Neuronal stem cell (in vitro differentiated cells): Measurements from ENCODE around the gene GAMT.

Source experiments
- DNase-seq: peaks from one replicate; pipeline ENCODE4 v3.0.0-alpha.2; 2013; ENCODE audit warnings: low spot score
- H2AFZ ChIP-seq: one replicate; pipeline ENCODE4 v1.6.1; 2013; ENCODE audit warnings: mild to moderate bottlenecking, low read length, inconsistent platforms
- H2AK5ac ChIP-seq: 2 replicates; pipeline ENCODE4 v1.6.1; 2013; ENCODE audit warnings: low read depth, mild to moderate bottlenecking, inconsistent platforms, low read length, moderate library complexity, mixed read lengths
- H2BK120ac ChIP-seq: 2 replicates; pipeline ENCODE4 v1.6.1; 2013; ENCODE audit warnings: low read depth, mild to moderate bottlenecking, inconsistent platforms, low read length, moderate library complexity, mixed read lengths
- H2BK12ac ChIP-seq: one replicate; pipeline ENCODE4 v1.6.1; 2013; ENCODE audit warnings: low read length, inconsistent platforms
- H2BK15ac ChIP-seq: 2 replicates; pipeline ENCODE4 v1.6.1; 2013; ENCODE audit warnings: mild to moderate bottlenecking, low read length, inconsistent platforms, mixed read lengths
- H2BK5ac ChIP-seq: one replicate; pipeline ENCODE4 v1.6.1; 2013; ENCODE audit warnings: inconsistent platforms, mild to moderate bottlenecking, low read length, moderate library complexity
- H3K14ac ChIP-seq: one replicate; pipeline ENCODE4 v1.6.1; 2013; ENCODE audit warnings: low read length, inconsistent platforms
- H3K18ac ChIP-seq: 2 replicates; pipeline ENCODE4 v1.6.1; 2013; ENCODE audit warnings: low read length, inconsistent platforms
- H3K23ac ChIP-seq: 2 replicates; pipeline ENCODE4 v1.6.1; 2013; ENCODE audit warnings: low read depth, mild to moderate bottlenecking, mixed read lengths, low read length, inconsistent platforms; ENCODE audit not compliant: poor library complexity
- H3K27ac ChIP-seq: replicated peaks from 3 replicates; pipeline ENCODE4 v1.5.1; 2013; ENCODE audit warnings: low read length, inconsistent platforms
- H3K27me3 ChIP-seq, 3 experiments: 2 replicates each; pipeline ENCODE4 v1.6.1; 2013; ENCODE audit warnings: low read length in 3 of 3, mild to moderate bottlenecking in 2 of 3, inconsistent platforms in 1 of 3, low read depth in 1 of 3, mixed read lengths in 1 of 3, moderate library complexity in 1 of 3; ENCODE audit not compliant: control insufficient read depth in 3 of 3, insufficient read depth in 3 of 3
- H3K36me3 ChIP-seq, 2 donors: replicated peaks in 1 of 2; 2 replicates each; pipeline ENCODE4 v1.6.1; 2013; ENCODE audit warnings: low read length in 2 of 2; ENCODE audit not compliant: control insufficient read depth in 2 of 2, insufficient read depth in 2 of 2
- H3K4ac ChIP-seq: 2 replicates; pipeline ENCODE4 v1.6.1; 2013; ENCODE audit warnings: inconsistent platforms, mild to moderate bottlenecking, low read length, moderate library complexity
- H3K4me1 ChIP-seq, 2 donors: 1 replicate in 1 of 2; 2 replicates in 1 of 2; pipeline ENCODE4 v1.6.1; 2013; ENCODE audit warnings: low read length in 2 of 2, low read depth in 1 of 2; ENCODE audit not compliant: control insufficient read depth in 2 of 2, insufficient read depth in 1 of 2
- H3K4me2 ChIP-seq: one replicate; pipeline ENCODE4 v1.6.1; 2013; ENCODE audit warnings: mild to moderate bottlenecking, low read length, inconsistent platforms; ENCODE audit not compliant: insufficient read depth, poor library complexity, severe bottlenecking
- H3K4me3 ChIP-seq, 2 donors: 2 replicates each; pipeline ENCODE4 v1.5.1; 2013; ENCODE audit warnings: low read length in 2 of 2, mild to moderate bottlenecking in 2 of 2, inconsistent platforms in 1 of 2, moderate library complexity in 1 of 2
- H3K79me1 ChIP-seq: one replicate; pipeline ENCODE4 v1.6.1; 2013; ENCODE audit warnings: low read depth, mild to moderate bottlenecking, inconsistent platforms, low read length, moderate library complexity
- H3K9ac ChIP-seq: one replicate; pipeline ENCODE4 v1.6.1; 2013; ENCODE audit warnings: mild to moderate bottlenecking, low read depth, low read length, inconsistent platforms; ENCODE audit not compliant: poor library complexity
- H3K9me3 ChIP-seq, 2 donors: replicated peaks in 1 of 2; 2 replicates each; pipeline versions ENCODE3 to v1.6.1; 2013; ENCODE audit warnings: low read length in 2 of 2, mild to moderate bottlenecking in 2 of 2, inconsistent platforms in 1 of 2, low read depth in 1 of 2, mixed read lengths in 1 of 2, moderate library complexity in 1 of 2; ENCODE audit not compliant: control insufficient read depth in 2 of 2, insufficient read depth in 1 of 2
- H4K8ac ChIP-seq: one replicate; pipeline ENCODE4 v1.6.1; 2013; ENCODE audit warnings: low read depth, mild to moderate bottlenecking, inconsistent platforms, low read length, moderate library complexity
- H4K91ac ChIP-seq: one replicate; pipeline ENCODE4 v1.6.1; 2013; ENCODE audit warnings: low read length, low read depth, mild to moderate bottlenecking, inconsistent platforms; ENCODE audit not compliant: poor library complexity
- WGBS, 2 donors: extraction: QIAGEN DNeasy Blood & Tissue Kit; methylation state at CpG; one replicate each; pipeline ENCODE4 v1.1.7; 2013; ENCODE audit warnings: missing lambda C conversion rate in 2 of 2, mixed read lengths in 1 of 2; ENCODE audit not compliant: insufficient read length in 2 of 2, insufficient replicate concordance in 1 of 2; ENCODE audit errors: extremely low coverage in 2 of 2; 5-methylcytosine and 5-hydroxymethylcytosine counted together

Gene GAMT

GRCh38 chr19:1445185-1445931 is 44.0 kb upstream of the GAMT start:
- DNase-seq: peak; percentile 80
- H4K91ac ChIP-seq: no peak overlapping the region
- H2BK15ac ChIP-seq: peak overlapping the region; percentile 78
- H3K4me2 ChIP-seq: peak overlapping the region; percentile 95
- H3K4ac ChIP-seq: no peak overlapping the region
- H3K9me3 ChIP-seq: peaks cover 0 to 2% of the 10 kb centered on the region in 2 donors
- H3K27me3 ChIP-seq: peaks cover 0 to 14% (median 0%) of the 10 kb centered on the region in 3 experiments
- H3K79me1 ChIP-seq: peaks cover 7% of the 10 kb centered on the region
- H3K27ac ChIP-seq: no peak overlapping the region
- peak overlapping the region; percentile 60 to 77 for H3K4me3 ChIP-seq
- no CpG with 5 or more reads among the region's 70 CpGs for WGBS, 2 donors
- H2BK5ac ChIP-seq: peak overlapping the region; percentile 5
- no peak overlapping the region for H3K14ac ChIP-seq
- no peak overlapping the region for H2BK12ac ChIP-seq
- H2AK5ac ChIP-seq: peak overlapping the region; percentile 1
- peaks cover 23 to 30% of the 10 kb centered on the region in 2 donors for H3K36me3 ChIP-seq
- H2AFZ ChIP-seq: peak overlapping the region; percentile 98
- H4K8ac ChIP-seq: no peak overlapping the region
- no peak overlapping the region for H2BK120ac ChIP-seq
- peak overlapping the region; percentile 89 for H3K23ac ChIP-seq
- peaks cover 15 to 23% of the 10 kb centered on the region in 2 donors for H3K4me1 ChIP-seq
- H3K18ac ChIP-seq: peak overlapping the region; percentile 95
- peak overlapping the region; percentile 60 for H3K9ac ChIP-seq

DNA sequence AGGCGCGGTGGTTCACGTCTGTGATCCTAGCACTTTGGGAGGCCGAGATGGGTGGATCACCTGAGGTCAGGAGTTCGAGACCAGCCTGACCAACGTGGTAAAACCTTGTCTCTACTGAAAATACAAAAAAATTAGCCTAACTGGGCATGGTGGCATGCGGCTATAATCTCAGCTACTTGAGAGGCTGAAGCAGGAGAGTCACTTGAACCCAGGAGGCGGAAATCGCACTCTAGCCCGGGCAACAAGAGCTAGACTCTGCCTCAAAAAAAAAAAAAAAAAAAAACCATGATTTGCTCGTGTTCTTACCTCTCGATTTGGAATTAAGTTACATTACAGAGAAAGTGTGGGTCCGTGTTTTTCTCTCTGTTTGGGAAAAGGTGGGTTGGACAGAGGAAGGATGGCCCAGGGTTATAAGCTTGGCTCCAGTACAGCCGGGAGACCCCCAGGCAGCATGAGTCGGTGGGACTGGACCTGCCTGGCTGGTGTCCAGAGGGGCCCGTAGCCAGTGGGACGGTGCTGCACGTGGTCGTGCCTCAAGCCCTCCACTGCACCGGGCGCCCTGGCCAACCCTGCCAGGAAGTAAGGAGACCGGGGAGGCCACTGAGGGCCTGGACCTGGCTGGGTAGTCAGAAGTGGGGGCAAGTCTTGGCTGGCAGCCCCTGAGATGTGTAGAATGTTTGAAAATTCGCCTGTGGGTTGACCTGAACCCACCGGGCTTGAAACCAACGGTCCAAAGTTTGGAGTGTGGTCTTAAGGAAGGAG is 40.5 kb upstream of the GAMT start:
- H2BK5ac ChIP-seq: no peak overlapping the region
- DNase-seq: no peak
- no peak overlapping the region for H2BK120ac ChIP-seq
- no peak overlapping the region for H2AFZ ChIP-seq
- no peak overlapping the region for H4K91ac ChIP-seq
- no peak overlapping the region for H3K4ac ChIP-seq
- H3K27ac ChIP-seq: no peak overlapping the region
- H3K14ac ChIP-seq: no peak overlapping the region
- peaks cover 30 to 43% of the 10 kb centered on the region in 2 donors for H3K36me3 ChIP-seq
- peaks cover 21% of the 10 kb centered on the region for H3K79me1 ChIP-seq
- H3K4me1 ChIP-seq: peaks cover 6 to 7% of the 10 kb centered on the region in 2 donors
- no CpG with 5 or more reads among the region's 25 CpGs for WGBS, 2 donors
- peaks cover 0 to 2% of the 10 kb centered on the region in 2 donors for H3K9me3 ChIP-seq
- no peak overlapping the region for H4K8ac ChIP-seq
- no peak overlapping the region for H3K9ac ChIP-seq
- H3K27me3 ChIP-seq: peaks cover 0 to 4% (median 0%) of the 10 kb centered on the region in 3 experiments
- H3K4me2 ChIP-seq: no peak overlapping the region
- no peak overlapping the region for H2BK12ac ChIP-seq
- no peak overlapping the region for H2AK5ac ChIP-seq
- H3K23ac ChIP-seq: no peak overlapping the region
- no peak overlapping the region for H3K18ac ChIP-seq
- H3K4me3 ChIP-seq: no peak overlapping the region
- H2BK15ac ChIP-seq: no peak overlapping the region

- no CpG with 5 or more reads among the region's 9 CpGs for WGBS, 2 donors
- H3K9ac ChIP-seq: peak overlapping the region; percentile 72
- H3K4ac ChIP-seq: peak overlapping the region; percentile 76
- peak overlapping the region; percentile 56 for H3K14ac ChIP-seq
- H3K27me3 ChIP-seq: no peaks in the 10 kb centered on the region
- peak overlapping the region; percentile 53 for H2BK5ac ChIP-seq
- no peak overlapping the region for H4K91ac ChIP-seq
- peak overlapping the region in 1 of 2 donors; percentile 24 for H3K4me3 ChIP-seq
- no peak overlapping the region for H3K27ac ChIP-seq
- peaks cover 4 to 6% of the 10 kb centered on the region in 2 donors for H3K4me1 ChIP-seq
- H2AFZ ChIP-seq: no peak overlapping the region
- H3K4me2 ChIP-seq: no peak overlapping the region
- no peak for DNase-seq
- H2BK120ac ChIP-seq: no peak overlapping the region
- peak overlapping the region; percentile 85 for H3K23ac ChIP-seq
- peaks cover 30 to 43% of the 10 kb centered on the region in 2 donors for H3K36me3 ChIP-seq
- peak overlapping the region; percentile 40 for H2AK5ac ChIP-seq
- no peak overlapping the region for H3K18ac ChIP-seq
- H2BK12ac ChIP-seq: peak overlapping the region; percentile 90
- H3K79me1 ChIP-seq: peaks cover 21% of the 10 kb centered on the region
- peak overlapping the region; percentile 17 for H4K8ac ChIP-seq
- H2BK15ac ChIP-seq: no peak overlapping the region
- peaks cover 0 to 2% of the 10 kb centered on the region in 2 donors for H3K9me3 ChIP-seq
These were observed 39.7 kb upstream of the GAMT start for GRCh38 chr19:1441022-1441426.

DNA sequence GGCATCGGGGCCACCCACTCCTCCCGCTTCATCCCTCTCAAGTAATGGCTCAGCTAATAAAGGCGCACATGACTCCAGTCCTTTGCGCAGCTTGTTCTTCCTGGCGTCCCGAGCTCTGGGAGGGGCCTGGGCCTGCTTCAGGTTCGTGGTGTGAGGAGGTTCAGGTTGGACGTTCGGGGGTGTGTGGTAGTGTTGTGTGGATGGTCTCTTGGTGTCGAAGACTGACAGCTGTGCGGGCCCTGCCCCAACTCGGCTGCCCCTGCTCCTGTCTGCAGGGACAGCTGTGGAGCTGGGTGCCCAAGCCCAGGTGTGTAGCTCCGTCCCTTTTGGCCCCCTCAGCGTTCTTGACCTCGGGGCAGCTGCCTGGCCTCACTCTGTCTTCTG is 39.1 kb upstream of the GAMT start:
- DNase-seq: no peak
- Histone ChIP-seq H4K91ac (no peak overlapping the region), H2AK5ac (peak overlapping the region; percentile 40), H3K4ac (no peak overlapping the region), H2BK120ac (no peak overlapping the region), H3K36me3 (peaks cover 32 to 47% of the 10 kb centered on the region in 2 donors), H3K79me1 (peaks cover 21% of the 10 kb centered on the region), H3K18ac (no peak overlapping the region), H3K14ac (peak overlapping the region; percentile 71), H2BK15ac (no peak overlapping the region), H3K4me1 (peaks cover 4 to 6% of the 10 kb centered on the region in 2 donors), H3K23ac (peak overlapping the region; percentile 93), H3K27me3 (no peaks in the 10 kb centered on the region), H3K9ac (peak overlapping the region; percentile 44), H4K8ac (no peak overlapping the region), H3K4me3 (peak overlapping the region in 1 of 2 donors; percentile 6), H3K9me3 (peaks cover 0 to 2% of the 10 kb centered on the region in 2 donors), H2BK12ac (peak overlapping the region; percentile 73), H3K4me2 (no peak overlapping the region), H3K27ac (no peak overlapping the region), H2AFZ (no peak overlapping the region), H2BK5ac (peak overlapping the region; percentile 53)
- WGBS, 2 donors: no CpG with 5 or more reads among the region's 15 CpGs
